Stimulated activated naive CD4-positive, alpha-beta T cell treated with Interleukin-2 at 50 U/mL for 16 hours (primary cell): ENCODE data around the gene CD37.
"Not testable (repeated sequence)": the region's sequence is repeated elsewhere in the genome, so short reads cannot be mapped to it uniquely, and the experiment has no call there.

ENCODE experiments used
- DNase-seq: peaks from one replicate; lab custom pipeline; 2025; lab: John Stamatoyannopoulos, UW

CD37 gene

DNA sequence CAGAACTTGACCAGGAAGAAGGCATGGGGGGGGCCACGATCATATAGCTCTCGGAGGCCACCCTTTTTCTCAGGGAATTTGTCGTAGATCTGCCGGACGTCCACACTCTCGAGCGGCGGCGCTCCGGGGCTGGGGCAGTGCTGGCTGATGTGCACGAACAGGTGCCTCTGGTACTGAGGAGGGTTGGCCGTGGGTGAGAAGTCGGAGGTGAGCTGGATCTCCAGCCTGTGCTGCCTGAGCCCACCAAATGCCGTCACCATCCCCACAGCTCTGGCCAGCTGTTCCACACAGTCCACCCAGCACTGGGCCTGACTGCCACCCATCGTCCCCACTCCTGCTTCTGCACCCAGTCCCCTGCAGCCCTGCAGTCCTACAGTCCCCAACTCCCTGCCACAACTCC is 12.0 kb downstream of the CD37 start:
- DNase-seq = no peak

DNA sequence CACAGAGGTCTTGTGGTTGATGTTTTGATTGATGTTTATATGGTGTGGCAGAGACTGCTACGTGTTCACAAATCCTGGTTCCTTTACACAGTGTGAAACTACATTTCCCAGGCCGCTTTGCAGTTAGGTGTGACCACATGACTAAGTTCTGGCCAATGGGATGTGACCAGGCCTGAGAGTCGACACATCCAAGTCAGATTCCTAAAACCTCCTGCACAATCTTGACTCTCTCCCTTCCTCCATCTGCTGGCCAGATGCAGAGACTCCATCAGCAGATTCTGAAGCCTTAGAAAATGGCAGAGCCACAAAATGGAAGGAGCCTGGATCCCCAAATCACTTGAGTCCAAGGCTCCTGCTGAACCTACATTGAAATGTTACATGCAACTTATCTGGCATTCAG is 12.6 kb downstream of the CD37 start:
- DNase-seq = no peak

DNA sequence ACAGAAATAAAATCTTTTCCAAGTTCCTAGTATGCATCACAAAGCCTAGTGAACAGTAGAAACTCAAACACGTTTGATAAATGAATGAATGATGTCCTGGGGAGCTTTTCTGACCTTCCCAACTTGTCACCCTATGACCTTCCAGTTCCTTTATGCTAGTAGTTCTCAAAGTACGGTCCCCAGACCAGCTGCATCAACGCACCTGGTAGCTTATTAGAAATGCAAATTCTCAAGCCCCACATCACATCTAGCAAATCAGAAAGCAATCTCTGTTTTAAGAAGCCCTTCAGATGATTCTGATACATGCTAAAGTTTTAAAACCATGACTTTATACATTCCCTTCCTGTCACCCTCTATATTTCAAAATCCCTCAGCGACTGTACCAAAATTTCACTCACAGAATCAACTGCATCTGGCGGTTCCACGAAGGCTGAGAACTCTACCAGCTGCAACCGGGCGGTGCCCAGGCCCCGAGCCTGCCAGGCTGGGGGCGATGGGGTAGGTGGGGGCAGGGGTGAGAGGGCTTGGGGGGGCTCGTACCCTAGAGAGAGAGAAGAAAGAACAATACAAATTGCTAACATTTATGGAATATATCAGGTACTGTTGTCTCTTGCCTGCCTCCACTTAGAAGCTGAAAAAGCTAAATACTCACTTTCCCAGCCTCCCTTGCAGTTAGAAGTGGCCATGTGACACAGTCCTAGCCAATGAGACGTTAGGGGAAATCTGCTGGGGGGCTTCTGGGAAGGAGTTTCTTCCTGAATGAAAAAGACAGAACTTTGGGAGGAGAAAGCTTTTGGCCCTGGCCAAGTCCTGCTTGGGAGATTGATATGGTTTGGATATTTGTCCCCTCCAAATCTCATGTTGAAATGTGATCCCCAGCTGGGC is 13.3 kb downstream of the CD37 start:
- no peak for DNase-seq

DNA sequence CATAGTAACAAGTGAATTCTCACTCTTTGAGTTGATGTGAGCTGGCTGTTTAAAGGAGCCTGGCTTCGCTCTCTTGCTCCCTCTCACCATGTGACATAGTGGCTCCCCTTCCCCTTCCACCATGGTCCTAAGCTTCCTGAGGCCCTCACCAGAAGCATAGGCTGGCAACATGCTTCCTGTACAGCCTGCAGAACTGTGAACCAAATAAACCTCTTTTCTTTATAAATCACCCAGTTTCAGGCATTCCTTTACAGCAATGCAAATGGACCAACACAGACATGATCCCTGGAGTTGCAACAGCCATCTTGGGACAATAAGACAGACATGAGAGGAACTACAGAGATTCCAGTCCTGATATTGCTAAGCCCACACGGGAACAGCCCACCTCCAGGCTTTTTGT is 14.4 kb downstream of the CD37 start:
- no peak for DNase-seq

DNA sequence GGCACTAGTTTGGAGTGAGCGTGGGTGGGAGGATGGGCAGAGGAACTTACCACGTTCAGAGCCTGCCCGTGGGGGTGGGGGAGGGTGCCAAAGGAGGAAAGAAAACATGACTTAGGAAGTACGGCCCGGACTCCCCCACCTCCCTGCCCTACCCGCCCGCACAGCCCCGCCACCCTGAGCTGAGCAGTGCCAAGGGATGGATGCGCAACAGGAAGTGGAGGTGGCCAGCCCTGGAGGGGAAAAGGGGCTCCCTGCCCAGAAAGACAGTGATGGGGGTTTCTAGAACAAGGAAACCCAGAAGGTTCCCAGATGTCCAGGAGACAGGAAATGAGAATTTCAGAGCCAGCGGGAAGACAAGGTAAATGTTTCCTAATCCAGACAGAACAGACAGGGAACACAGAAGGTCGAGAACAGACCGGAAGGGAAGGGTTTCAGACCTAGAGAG is 20.7 kb downstream of the CD37 start:
- DNase-seq = no peak

DNA sequence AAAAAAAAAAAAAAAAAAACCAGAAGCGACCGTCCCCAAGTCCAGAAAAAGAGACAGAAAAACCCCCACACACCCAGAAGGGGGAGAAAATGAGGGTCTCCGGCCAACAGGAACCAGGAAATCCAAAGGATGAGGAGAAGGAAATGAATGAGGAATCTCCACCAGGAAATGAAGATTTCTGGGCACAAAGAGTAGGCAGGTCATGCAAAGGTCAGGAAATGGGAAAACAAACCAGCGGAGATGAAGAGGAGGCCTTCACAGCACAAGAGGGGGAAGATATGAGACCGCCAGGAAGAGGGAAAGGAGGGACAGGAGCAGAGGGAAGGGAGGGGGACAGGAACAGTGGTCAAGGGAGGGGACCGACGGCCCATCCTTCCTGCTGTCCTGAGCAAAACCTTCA is 21.2 kb downstream of the CD37 start:
- no peak for DNase-seq

DNA sequence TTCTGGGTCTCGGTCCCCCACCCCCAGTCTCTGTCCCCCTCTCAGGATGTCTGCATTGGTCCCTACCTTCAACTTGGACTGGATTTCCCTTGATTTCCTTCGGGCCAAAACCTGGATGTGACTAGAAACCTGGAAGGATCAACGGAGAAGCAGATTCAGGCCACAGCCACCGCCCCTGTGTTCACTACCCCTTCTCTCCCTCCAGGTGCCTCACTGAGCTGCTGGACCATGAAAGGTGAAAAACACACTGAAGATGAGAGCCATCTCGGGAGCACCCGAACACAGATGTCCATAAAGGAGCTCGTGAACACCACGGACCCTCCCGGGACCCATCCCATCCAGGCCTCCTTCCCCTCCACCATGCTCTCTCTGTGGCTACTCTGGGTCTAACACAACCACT is 22.0 kb downstream of the CD37 start:
- no peak for DNase-seq

DNA sequence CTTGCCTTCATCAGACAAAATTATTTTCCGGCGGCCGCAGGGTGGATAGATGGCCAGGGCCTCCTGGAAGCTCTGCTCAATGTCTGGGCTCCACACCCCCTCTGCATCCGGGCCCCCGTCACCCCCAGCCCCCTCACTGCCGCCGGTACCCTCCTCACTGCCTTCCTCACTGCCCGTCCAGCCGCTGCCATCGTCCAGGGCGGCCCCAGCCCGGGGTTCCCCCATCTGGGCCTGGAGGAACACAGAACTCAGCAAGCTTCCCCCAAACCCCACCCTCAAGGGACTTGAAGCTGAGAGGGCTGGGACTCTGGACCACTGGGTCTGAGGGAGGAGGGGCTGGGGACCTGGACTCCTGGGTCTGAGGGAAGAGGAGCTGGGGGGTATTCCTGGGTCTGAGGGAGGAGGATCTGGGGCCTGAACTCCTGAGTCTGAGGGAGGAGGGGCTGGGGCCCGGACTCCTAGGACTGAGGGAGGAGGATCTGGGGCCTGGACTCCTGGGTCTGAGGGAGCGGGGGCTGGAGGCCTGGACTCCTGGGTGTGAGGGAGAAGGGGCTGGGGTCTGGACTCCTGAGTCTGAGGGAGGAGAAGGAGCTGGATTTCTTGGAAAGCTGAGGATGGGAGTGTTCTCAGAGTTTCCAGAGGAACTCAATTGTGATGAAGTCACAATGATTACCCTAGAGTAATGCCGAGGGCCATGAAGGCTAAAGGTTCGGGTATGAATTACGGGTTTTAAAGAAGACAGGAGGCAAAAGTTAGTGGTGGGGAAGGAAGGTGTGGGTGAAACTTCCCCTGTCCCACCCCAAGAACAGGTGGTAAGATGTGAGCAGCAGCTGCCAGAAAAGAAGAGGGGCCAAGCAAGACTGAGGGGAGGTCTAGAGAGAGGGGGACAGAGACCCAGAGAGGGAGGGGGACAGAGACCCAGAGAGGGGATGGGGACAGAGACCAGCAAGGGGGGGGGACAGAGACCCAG is 24.9 kb downstream of the CD37 start:
- no peak for DNase-seq

DNA sequence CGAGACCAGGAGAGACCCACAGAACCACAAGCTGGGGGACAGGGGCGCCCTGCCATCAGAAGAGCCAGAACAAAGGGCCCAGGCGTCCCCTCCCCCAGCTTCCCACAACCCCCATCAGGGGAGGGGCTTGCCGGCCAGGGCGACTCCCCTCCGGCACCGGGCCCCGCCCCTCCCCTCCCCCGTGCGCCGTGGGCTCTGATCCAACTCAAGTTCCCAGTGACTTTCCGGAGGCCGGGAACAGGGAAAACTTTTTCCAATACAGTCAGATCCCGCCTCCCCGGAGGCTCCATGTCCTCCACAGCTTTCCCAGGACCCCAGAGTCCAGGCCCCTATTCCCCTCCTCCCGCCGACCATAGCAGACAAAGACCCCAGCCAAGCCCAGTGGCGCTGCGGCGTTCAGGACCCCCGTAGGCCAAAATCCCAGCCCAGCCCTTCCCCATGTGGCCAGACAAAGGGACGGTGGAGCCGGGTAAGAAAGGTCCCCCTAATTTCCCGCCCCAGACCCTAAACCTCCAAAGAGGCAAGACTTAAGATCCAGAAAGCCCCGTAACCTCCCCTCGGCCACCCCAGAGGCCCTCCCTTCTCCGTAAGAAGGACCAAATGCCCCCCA is 26.3 kb downstream of the CD37 start:
- no peak for DNase-seq

DNA sequence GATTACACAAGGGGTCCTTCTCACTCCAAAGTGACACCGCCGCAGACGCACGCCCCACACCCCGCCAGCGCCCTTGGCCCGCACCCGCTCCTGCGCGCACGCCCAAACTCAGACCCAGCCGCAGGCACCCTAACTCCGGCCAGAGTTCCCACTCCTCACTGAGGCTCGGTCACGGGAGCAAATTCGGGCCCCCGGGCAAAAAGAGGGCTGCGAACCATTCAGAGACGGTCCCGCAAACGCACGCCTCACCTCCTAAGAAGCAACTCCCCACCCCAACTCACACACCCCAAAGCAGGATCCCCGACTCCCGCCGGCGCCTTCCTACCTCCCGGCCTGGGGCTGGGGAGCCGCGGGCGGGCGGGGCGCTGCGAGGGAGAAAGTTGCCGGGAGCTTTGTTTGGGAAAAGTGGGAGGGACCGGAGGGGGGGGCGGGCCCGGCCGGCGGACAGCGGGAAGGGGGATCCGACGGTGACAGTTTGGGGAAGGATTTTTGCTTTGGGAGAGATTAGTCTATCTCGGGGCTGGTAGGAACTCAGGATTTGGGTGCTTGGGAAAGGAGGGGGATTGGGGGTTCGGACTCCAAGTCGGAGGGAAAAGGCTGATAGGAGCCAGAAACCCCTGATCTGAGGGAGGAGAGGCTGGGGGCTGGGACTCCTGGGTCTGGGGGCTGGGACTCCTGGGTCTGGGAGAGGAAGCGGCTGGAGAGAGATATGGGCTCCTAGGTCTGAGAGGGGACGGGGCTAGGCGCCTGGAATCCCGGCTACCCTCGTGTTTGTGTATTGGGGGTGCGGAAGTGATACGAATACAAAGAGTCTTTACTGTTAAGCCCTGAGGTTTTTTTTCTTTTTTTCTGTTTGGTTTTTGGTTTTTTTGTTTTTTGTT is 27.1 kb downstream of the CD37 start, which contains the start of gene TEAD2:
Gene TEAD2, minus strand, starts transcription at position 369 of the 881 bp plus-strand sequence. CDS start 2,341 bp downstream, outside the sequence.
- DNase-seq = no peak

DNA sequence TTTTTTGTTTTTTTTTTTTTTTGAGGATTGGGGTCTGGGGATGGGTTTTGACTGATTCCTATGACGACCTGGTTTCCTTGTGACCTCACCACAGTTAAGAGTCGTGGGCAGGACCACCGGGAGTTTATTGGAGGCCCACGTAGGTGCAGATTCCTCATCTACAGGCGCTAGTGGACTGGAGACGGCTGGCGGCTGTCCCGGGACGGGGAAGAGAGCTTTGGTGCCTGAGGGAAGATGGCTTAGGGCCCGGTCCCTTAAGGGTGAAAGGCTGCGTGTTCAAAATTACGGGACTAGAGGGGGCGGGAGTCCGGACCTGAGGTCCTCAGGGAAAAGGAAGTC is 27.7 kb downstream of the CD37 start:
- no peak for DNase-seq

DNA sequence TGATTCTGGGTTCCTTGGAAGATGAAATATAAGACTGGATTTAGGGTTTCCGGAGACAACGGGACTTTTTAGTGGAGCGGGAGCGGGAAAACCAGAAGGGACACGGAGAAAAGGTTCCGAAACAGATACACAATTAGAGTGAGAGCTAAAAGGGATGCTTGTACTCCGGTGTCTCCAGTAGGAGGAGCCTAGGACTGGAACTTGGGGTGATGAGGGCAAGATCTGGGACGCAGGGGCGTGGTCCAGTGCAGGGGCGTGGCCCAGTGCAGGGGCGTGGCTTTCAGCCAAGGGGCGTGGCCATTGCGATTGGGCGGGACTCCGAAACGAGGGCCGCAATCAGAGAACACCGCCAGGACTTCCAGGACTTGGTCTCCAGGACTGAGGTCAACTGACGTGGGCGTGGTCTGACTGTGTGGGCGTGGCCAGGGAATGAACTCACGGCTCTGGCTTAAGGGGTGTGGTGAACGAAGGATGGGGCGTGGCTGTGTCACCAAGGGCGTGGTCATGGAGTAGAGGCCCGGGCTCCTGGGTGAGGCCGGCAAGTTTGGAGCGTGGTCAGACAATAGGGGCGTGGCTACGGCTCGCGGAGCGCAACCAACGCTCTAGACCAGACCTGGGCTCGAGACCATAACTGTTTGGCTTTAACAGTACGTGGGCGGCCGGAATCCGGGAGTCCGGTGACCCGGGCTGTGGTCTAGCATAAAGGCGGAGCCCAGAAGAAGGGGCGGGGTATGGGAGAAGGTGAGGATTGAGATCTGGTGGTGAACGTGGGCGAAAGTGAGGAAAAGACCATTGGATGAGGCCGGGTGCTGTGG is 28.3 kb downstream of the CD37 start, which contains the start of gene DKKL1:
Gene DKKL1, plus strand, starts transcription at position 610 of the 815 bp plus-strand sequence. Its CDS starts 122 bp downstream, at position 732.
- DNase-seq = peak; percentile 42

DNA sequence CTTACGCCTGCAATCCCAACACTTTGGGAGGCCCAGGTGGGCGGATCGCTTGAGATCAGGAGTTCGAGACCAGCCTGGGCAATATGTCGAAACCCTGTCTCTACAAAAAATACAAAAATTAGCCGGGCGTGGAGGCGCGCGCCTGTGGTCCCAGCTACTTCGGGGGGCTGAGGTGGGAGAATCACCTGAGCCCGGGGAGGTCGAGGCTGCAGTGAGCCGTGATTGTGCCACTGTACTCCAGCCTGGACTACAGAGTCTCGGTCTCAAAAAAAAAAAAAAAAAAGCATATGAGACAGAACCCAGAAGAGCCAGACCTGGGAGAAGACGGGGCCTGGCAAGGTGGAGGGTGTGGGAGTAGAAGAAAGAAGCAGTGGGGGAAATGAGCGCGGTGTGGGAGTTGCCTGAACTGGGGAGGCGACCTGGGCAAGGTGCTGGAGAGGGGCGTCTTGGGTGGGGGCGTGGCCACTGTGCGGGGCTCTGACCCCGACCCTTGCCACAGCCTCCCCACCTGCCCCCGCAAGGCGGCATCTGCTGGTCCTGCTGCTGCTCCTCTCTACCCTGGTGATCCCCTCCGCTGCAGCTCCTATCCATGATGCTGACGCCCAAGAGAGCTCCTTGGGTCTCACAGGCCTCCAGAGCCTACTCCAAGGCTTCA is 29.0 kb downstream of the CD37 start:
- DNase-seq = no peak

DNA sequence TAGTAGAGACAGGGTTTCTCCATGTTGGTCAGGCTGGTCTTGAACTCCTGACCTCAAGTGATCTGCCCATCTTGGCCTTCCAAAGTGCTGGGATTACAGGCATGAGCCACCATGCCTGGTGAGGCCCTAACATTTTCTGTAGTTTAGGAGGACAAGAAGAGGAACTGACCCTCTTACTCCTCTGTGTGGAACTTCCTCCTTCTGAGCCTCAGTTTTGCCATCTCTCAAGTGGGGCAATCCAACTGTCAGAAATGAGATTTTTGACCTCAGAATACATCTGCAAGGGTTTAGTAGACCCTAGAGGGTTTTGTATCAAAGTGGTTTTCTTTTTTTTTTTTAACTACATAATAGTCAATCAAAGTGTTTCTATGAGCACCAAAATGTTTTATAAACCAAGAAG is 30.9 kb downstream of the CD37 start:
- no peak for DNase-seq

DNA sequence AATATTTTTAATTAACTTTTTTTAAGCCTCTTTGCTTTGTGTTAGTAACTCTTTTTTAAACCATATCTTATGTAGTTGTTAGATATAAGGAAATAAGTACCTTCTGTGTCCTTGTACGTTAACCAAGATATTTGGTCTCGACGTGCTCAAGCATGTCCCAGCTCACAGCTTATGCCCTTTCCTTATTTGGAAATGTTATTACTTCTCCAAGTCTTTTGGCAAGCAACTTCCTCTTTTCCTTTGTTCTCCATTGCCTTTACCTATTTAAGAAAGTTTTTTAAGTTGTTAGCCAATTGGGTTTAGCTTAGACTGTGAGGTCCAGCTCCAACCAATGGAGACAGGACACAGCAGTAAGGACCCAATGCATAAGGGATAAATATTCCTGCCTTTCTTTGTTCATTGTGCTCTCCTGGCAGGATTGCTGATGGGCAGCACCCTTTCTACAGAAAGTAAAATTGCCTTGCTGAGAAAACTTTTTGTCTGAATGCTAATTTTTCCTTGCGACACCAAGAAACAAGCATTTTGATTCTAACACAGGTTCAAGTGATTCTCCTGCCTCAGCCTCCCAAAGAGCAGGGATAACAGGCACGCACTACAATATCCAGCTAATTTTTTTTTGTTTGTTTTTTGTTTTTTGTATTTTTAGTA is 33.6 kb downstream of the CD37 start:
- DNase-seq = no peak

DNA sequence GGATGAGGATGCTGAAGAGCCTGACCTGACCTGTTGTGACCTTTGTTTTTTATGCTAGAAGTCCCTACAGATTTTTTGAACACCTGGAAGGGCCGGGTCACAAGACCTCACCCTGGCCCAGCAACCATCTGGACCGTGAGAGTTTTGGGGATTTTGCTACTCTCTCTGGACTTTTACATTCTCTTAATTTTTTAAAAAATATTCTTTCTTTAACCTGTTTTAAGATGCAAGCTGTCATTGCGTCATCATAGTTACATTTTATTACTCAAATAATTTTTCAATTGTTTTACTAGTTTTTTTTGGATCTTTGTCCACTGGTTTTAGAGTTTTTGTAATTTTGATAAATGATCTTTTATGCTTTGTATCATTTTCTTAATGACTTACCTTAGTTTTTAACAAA is 36.0 kb downstream of the CD37 start:
- DNase-seq = no peak

DNA sequence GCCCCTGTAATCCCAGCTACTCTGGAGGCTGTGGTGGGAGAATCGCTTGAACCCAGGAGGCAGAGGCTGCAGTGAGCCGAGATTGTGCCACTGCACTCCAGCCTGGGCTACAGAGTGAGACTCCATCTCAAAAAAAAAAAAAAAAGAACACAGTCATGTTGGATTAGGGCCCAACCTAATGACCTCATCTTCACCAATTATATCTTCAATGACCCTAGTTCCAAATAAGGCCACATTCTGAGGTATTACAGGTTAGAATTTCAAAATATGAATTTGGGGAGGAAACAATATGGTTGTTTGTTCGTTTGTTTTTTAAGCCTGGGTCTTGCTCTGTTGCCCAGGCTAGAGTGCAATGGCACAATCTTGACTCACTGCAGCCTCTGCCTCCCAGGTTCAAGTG is 38.0 kb downstream of the CD37 start:
- not testable (repeated sequence) for DNase-seq

DNA sequence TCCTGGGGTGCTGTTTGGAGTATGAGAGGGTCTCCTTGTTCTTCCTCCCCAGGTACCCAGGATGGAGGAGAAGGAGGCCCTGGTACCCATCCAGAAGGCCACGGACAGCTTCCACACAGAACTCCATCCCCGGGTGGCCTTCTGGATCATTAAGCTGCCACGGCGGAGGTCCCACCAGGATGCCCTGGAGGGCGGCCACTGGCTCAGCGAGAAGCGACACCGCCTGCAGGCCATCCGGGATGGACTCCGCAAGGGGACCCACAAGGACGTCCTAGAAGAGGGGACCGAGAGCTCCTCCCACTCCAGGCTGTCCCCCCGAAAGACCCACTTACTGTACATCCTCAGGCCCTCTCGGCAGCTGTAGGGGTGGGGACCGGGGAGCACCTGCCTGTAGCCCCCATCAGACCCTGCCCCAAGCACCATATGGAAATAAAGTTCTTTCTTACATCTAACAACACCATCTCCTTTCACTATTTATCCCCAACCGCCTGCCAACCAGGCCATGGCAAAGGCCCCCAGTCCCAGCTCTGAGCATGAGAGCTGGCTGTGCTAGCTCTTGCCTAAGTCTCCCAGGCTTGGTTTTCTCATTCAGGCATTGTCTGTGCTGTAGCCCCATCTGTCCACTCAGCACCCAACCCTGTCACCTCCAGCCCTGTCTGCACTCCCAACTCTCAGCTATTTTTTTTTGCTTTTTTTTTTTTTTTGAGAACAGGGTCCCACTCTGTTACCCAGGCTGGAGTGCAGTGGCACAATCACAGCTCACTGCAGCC is 39.6 kb downstream of the CD37 start:
- DNase-seq = no peak

DNA sequence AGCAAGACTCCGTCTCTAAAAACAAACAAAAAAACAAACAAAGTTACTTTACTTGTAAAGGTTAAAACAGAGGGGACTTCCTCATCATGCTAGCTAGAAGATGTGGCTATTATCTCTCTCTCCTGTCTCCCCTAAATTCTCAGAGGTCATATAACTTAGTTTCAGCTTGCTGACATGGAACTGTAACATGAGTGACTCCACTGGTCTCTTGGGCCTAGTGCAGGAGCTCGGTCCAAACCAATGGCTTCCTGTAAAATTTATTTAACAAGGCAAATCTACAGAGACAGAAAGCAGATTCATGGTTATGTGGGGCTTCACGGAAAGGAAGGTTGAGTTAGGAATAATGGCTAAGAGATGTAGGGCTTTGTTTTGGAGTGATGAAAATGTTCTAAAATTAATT is 43.3 kb downstream of the CD37 start:
- DNase-seq = no peak
